Measurements from ENCODE around the gene SRP68. TPM values are rescaled to one million over a fixed set of nuclear protein-coding genes. Genes with fewer than 3 reads are reported as not detected.

Gene SRP68
- total RNA-seq, 1 experiment from 2014 or later = 58.2 TPM

DNA sequence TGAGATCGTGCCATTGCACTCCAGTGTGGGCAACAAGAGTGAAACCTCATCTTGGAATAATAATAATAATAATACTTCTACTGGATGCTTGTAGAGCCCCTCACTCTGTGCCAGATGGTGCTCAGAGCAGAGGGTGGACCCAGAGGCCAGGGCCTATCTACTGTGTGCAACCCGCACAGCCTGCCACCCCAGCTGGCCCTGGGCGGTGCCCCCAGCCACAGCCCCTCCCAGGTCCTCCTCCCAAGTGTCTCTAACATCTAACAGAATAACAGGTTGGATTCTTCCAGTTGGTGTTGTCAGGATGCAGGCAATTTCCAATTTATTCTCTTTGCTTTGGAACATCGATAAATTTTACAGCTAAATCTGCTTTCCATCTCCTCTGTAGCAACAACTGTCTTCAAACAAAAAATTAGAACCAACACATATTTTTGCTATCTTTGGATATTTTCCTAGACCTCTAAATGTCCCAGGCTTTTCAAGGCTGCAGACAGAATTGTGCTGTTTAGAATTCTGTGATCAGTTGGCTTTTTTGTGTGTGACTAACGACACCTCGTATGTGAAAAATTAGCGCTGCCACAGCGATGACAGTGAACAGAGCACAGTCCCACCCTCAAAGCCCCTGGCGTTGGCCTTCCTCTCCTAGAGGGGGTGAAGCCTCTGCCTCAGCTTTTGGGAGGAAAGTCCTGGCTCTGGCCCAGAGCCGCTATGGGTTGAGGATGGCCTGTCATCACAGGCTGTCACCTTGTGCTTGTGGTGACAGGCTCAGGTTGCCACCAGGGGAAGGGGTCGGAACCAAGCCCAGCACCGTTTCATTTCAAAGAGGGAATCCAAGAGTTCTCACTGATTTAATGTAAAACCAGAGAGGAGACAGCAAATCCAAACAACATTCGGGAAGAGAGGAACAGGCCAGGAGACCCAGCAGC lies 37.6 kb downstream of the SRP68 start:
- DNase-seq (ENCODE audit: low read depth, low spot score) = no peak
- in situ Hi-C loops (cut with HindIII; ENCODE audit: low pct_unique_long_range_greater_than_20kb, low sequenced_read_pairs) = loop anchor here (25.0 kb wide), 1 partner anchor 153 kb away; no protein-coding TSS in a partner anchor

DNA sequence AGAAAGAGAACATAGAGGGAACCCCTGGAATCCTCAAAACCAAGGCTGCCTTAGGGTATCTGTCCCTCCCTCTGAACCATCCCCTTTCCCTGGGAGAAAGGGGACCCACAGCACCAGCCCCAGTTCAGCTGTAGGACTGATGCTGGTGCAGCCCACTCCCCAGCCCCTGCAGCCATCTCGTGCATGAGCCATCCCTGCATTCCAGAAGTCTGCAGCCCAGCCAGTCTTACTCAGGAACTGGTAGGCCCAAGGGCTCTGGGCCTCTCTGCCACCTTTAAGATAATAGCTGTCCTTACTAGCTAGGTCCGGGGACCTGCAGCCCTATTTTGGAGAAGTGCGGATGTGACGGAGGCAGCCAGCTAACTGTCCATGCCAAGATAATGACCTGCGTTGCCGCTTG lies 39.2 kb downstream of the SRP68 start:
- in situ Hi-C loops (cut with HindIII; ENCODE audit: low pct_unique_long_range_greater_than_20kb, low sequenced_read_pairs) = loop anchor here (25.0 kb wide), 1 partner anchor 154 kb away; no protein-coding TSS in a partner anchor
- DNase-seq (ENCODE audit: low read depth, low spot score) = no peak

DNA sequence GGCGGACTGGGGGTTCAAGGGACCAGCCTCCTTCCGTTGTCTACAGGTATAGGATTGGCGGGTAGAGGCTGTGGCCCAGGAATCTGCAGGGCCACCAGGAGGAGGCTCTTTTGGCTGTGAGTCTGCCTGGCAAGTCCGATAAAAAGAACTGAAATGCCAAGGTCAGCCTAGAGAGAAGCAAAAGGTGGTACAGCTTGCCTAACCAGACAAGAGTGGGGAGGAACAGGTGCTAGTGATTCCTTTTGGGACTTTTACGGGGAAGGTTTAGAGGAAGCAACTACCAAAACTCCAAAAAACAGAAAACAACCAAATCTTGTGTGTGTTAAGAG lies 39.6 kb downstream of the SRP68 start:
- in situ Hi-C loops (cut with HindIII; ENCODE audit: low pct_unique_long_range_greater_than_20kb, low sequenced_read_pairs) = loop anchor here (25.0 kb wide), 1 partner anchor 155 kb away; no protein-coding TSS in a partner anchor
- no peak for DNase-seq (ENCODE audit: low read depth, low spot score)

DNA sequence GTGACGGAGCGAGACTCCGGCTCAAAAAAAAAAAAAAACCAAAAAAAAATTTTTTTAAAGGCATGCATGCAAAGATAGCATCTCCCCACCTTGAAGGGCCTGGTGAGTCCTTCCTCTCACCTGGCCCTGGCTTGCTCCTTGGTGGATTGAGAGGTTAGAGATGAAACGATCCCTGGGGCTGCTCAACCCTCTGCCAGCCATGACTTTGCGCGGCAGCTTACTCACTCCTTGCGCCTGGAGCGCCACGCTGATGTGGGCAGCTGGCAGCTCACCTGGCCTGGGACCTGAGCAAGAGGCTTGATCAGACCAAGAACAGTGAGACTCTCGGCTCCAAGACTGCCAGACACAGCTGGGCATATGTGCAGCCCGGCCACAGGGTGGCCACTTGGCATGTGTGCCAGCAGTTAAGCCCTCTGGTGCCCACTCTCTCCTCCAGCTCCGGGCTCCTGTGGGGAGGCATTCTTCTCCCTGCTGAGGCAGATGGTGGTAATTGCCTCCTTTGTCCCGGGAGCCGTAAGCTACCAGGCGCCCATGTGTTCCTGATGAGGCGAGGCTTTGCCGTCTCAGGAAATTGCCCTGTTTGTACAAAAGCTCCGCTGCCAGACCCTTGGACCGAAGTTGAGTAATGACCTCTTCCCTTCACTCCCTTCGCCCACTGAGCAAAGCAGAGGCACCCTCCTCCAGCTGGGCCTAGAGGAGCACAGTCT lies 40.1 kb downstream of the SRP68 start:
- no peak for DNase-seq (ENCODE audit: low read depth, low spot score)
- in situ Hi-C loops (cut with HindIII; ENCODE audit: low pct_unique_long_range_greater_than_20kb, low sequenced_read_pairs) = loop anchor here (25.0 kb wide), 1 partner anchor 155 kb away; no protein-coding TSS in a partner anchor

DNA sequence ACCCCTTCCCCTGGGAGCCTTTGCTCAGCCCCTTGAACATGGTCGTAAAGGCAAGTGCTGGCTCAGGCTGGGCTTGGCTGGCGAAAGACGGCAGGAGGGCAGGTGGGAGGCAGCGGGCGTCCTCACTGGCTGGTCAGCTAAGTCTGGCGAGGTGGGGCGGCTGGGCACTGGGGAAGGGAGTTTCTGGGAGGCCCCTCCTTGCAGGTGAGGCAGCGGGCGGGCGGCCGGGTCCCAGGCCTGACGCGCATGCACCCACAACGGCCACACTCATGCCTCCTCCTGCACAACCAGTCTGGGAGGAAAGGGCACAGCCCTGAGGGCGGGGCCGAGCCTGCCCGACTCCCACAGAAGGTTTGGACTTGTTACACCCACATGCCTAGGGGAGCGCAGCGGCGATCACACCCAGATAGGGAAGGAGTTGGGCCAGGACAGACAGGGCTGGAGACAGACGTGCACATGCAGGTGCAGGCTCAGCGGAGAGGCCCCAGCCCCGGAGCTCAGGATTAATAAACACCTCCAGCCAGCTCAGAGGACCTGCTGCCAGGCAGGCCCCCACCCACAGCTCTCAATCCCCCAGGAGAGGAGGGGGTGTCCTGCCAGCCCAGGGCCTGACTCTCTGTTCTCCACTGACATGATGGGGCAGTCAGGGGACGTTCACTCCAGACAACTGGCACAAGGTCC lies 45.0 kb downstream of the SRP68 start, which contains the start of gene EVPL:
EVPL (minus strand) TSS at position 148 of the 681 bp plus-strand sequence; CDS start at position 40, 108 bp downstream.
- no peak for DNase-seq (ENCODE audit: low read depth, low spot score)
- in situ Hi-C loops (cut with HindIII; ENCODE audit: low pct_unique_long_range_greater_than_20kb, low sequenced_read_pairs) = loop anchor here (25.0 kb wide), 1 partner anchor 160 kb away; no protein-coding TSS in a partner anchor

DNA sequence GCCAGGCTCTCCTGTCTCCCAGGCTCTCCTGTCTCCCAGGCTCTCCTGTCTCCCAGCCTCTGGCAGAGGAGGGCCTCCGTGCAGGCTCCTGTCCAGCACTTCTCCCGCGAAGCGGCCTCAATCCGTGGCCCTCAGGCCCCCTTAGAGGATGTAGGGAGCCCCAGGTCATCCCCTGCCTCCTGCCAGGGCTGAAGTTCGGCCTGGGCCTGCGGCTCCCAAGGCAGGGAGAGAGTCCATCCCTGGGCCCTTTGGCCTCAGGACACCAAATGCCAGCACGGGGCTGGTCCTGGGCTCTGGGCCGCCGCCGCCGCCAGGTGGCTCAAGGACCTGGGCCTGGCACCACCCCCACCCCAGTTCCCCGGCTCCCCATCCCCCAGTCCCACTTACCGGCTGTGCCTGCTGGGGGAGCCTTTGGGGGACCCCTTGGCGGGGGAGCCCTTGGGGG lies 45.6 kb downstream of the SRP68 start:
- in situ Hi-C loops (cut with HindIII; ENCODE audit: low pct_unique_long_range_greater_than_20kb, low sequenced_read_pairs) = loop anchor here (25.0 kb wide), 1 partner anchor 161 kb away; no protein-coding TSS in a partner anchor
- no peak for DNase-seq (ENCODE audit: low read depth, low spot score)

DNA sequence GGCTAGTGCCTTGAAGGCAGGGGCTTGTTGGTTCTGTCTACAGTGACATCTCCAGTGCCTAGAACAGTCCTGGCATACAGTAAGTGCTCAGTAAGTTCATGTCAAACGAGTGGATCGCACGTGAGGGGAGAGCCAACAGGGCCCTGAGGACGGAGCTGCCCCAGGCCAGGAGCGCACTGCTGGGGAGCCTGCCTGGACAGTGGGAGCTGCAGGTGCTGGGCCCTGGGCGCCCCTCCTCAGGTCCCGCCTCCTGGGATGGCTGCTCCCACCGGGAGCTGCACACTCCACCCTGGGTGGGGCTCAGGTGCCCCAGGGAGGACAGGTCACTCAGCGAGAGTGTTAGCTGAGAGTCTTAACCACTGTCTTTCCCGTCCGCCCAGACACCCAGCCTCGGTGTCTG lies 47.0 kb downstream of the SRP68 start:
- in situ Hi-C loops (cut with HindIII; ENCODE audit: low pct_unique_long_range_greater_than_20kb, low sequenced_read_pairs) = loop anchor here (25.0 kb wide), 1 partner anchor 162 kb away; no protein-coding TSS in a partner anchor
- DNase-seq (ENCODE audit: low read depth, low spot score) = no peak

DNA sequence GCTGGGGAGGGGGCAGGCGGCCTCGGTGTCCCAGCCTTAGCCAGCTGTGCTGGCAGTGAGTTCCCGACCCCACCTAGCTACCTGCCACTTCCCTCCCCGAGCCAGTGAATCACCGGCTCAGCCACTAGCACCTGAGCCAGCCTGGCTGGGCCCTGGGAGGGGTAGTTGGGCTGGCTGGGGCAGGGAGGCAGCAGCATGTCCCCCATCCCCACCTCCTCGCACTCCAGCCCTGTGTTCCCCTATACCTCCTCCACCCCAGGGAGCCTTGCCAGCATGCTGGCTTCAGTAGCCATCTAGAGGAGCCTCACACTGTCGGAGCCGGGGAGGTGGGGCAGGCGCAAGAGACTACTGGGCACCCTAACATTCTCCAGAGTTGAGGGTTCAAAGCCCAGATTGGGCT lies 48.0 kb downstream of the SRP68 start:
- in situ Hi-C loops (cut with HindIII; ENCODE audit: low pct_unique_long_range_greater_than_20kb, low sequenced_read_pairs) = no loop called here
- DNase-seq (ENCODE audit: low read depth, low spot score) = no peak

DNA sequence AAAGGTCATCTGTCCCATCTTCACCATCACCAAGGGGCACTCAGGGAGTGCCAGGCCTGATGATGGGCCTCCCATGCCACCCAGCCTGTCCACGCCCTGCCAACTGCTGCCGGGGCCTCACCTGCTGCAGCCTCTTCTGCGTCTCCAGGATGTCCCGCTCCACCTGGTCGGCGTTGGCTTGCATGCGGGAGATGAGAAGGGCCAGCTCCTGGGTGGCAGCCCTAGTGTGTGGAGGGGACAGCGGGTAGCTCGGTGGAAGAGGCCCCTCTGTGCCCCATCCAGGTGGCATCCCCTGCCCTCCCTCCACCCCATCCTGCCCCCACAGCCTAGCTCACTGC lies 48.4 kb downstream of the SRP68 start:
- DNase-seq (ENCODE audit: low read depth, low spot score) = no peak
- in situ Hi-C loops (cut with HindIII; ENCODE audit: low pct_unique_long_range_greater_than_20kb, low sequenced_read_pairs) = no loop called here

DNA sequence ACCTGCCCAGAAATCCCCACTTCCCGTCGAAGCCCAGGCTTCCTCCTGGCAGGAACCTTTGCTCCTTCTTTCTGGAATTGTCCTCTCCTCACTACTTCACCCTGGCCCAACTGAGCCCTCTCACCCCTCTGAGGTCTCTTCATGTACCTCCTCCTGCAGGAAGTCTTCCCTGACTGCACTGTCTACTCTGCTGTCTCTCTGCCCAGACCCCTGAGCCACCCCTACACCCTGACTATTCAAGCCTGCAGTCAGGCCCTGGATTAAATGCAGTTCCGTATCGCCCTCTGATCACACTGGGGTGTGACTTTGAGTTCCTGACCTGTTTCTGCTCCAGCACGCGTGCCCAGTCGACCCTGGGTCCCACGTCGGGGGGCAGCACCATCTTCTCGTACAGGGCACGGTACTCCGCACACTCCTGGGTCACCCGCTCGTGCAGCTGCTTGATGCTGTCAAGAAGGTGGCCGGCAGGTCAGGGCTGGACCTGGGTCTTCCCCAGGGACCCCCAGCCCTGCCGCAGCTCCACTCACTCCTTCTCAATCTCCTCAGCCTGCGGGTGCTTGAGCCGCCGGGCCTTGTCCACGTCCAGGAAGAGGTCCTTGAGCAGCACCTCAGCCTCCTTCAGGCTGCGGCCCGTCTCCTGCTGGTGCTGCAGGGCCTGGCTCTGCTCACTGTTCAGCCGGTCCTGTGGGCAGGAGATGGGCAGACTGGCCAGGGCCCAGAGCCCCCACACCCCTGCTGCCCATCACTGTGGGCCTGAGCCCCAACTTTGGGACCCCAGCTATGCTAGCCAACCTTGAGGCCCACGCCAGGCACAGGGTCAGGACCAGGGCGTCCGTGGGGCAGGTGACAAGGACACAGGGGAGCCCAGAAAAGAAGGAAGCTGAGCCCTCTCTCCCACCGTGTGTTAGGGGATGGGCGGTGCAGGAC lies 49.1 kb downstream of the SRP68 start:
- DNase-seq (ENCODE audit: low read depth, low spot score) = no peak
- in situ Hi-C loops (cut with HindIII; ENCODE audit: low pct_unique_long_range_greater_than_20kb, low sequenced_read_pairs) = no loop called here

DNA sequence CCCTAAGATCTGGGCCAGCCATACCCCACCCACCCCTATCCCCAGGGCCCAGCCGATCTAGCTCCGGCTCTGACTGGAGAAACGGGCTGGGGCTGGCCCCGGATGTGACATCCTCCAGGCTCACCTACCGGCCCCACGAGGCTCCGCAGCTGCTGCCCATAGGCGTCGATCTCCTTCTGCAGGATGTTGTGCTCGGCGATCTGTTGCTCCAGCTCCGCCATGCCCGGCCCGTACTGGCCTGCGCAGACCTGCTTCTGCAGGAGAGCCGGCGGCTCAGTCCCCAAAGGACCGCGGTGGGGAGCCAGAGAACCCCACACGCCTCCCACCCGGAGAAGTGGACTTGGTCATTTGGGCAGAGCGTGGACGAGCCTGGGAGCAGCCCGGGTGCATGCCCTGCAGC lies 50.0 kb downstream of the SRP68 start:
- DNase-seq (ENCODE audit: low read depth, low spot score) = no peak
- in situ Hi-C loops (cut with HindIII; ENCODE audit: low pct_unique_long_range_greater_than_20kb, low sequenced_read_pairs) = no loop called here

DNA sequence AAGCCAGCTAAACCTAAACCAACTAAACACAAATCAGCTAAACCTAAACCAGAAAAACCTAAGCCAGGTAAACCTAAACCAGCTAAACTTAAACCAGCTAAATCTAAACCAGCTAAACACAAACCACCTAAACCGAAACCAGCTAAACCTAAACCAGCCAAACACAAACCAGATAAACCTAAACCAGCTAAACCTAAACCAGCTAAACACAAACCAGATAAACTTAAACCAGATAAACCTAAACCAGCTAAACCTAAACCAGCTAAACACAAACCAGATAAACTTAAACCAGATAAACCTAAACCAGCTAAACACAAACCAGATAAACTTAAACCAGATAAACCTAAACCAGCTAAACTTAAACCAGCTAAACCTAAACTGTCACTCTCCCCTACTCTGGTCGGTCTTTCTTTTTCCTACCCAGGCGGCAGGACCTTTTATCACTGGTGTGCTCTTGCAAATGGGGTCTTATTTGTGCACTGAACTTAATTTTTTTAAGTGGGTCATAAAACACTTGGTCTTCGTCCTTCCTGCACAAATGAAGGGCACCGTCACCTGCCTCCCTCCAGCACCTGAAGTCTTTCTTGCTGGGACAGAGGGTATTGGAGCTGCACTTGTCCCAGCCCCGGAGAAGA lies 52.4 kb downstream of the SRP68 start:
- in situ Hi-C loops (cut with HindIII; ENCODE audit: low pct_unique_long_range_greater_than_20kb, low sequenced_read_pairs) = no loop called here
- DNase-seq (ENCODE audit: low read depth, low spot score) = no peak

DNA sequence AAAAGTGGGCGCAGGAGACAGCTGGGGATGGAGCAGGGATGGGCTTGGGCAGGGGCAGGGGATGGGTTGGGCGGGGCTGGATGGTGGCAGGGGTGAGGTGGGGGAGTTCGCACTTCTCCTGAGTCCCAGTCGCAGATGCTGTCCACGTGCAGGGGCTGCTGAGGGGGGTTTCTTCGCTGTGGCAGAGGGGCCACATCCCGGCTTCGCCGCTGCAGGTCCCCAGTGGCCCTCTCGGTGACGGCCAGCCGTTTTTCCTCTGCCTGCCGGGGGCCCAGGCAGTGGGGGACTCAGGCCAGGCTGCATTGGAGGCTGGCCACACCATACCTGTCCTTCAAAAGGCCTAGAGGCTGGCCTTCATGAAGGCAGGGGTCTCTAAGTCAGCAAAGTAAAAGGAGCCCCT lies 53.5 kb downstream of the SRP68 start:
- in situ Hi-C loops (cut with HindIII; ENCODE audit: low pct_unique_long_range_greater_than_20kb, low sequenced_read_pairs) = no loop called here
- no peak for DNase-seq (ENCODE audit: low read depth, low spot score)

DNA sequence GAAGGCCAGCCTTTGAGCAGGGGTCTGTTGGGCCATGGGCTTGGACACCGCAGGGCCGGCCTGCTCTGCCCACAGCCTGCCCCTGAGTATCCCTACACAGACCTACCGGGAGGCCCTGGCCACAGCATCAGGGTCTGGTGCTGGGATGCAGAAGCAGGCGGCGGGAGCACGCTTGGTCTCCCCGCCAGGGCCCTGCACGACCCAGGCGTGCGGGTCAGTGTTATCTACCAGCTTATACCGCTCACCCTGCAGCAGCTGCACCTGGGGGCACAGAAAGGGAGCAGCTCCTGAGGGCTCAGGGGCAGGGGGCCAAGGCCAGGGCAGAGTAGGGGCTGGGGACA lies 54.0 kb downstream of the SRP68 start:
- no peak for DNase-seq (ENCODE audit: low read depth, low spot score)
- in situ Hi-C loops (cut with HindIII; ENCODE audit: low pct_unique_long_range_greater_than_20kb, low sequenced_read_pairs) = no loop called here

DNA sequence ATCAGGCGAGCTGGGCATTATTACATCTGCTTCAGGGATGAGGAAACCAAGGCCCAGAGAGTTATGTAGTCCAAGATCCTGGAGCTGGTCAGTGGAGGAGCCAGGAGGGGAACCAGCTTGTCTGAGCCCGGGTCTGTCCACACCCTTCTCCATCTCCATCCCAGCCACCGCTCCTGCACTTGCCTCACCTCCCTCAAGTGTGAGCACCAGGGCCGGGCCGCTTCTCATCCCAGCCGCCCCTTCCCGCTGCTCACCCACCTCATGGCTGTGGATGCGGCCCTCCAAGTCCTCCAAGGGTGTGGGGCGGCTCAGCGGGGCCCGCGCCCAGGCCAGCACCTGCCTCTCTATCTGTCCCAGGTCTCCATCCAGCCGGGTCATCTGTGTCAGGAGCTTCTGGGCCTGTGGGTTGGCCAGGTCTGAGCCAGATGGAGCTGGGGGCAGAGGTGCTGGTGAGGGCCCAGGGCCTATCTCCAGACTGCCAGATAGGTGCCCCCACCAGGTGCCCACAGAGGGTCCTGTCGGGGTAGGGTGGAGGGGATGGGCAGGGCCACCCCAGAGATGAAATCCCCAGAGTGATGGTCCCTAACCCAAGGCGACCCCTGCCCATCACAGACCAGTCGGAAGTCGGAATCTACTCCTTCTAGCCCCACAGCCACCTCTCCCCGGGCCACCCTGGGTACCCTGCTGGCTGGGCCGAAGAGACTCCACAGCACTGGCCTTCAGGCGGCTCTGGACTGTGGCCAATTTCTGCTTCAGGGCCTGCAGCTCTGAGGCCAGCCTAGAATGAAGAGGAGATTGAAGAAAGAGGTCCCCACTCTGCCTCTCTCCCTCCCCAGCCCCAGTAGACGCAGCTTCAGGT lies 54.6 kb downstream of the SRP68 start:
- in situ Hi-C loops (cut with HindIII; ENCODE audit: low pct_unique_long_range_greater_than_20kb, low sequenced_read_pairs) = no loop called here
- DNase-seq (ENCODE audit: low read depth, low spot score) = no peak

DNA sequence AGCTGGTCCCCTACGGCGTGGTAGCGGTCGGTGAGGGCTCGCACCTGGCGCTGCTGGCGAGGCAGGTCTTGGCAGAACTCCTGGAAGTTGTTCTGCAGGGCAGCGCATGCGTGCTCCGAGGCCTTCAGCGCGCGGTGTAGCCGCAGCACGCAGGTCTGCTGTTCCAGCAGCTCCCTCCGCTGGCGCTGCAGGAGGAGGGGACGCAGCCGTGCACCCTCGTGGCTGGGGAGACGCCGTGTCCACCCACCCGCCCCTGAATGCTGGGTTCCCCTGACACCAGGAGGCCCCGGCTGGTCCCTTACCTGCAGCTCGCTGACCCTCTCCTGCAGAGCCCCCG lies 57.4 kb downstream of the SRP68 start:
- in situ Hi-C loops (cut with HindIII; ENCODE audit: low pct_unique_long_range_greater_than_20kb, low sequenced_read_pairs) = no loop called here
- DNase-seq (ENCODE audit: low read depth, low spot score) = no peak

Data from SK-MEL-5 (cell line).